NT2/D1 (cell line): ENCODE measurements around the gene ZNRF1.

Experiments used
- YY1 ChIP-seq: IDR thresholded peaks from 2 replicates; pipeline ENCODE4 v1.6.1; 2011; ENCODE audit not compliant: insufficient read length, insufficient read depth
- ZNF274 ChIP-seq: IDR thresholded peaks from 2 replicates; pipeline ENCODE4 v1.6.1; 2011; ENCODE audit warnings: mild to moderate bottlenecking, low read depth, low read length

GRCh38 chr16:75110637-75111513, 112.1 kb downstream of the ZNRF1 start:
- no peak for TF ChIP-seq ZNF274
- TF ChIP-seq YY1: no peak
